GM19328 (cell line): ENCODE results near the gene ZNF672.
"Not testable (repeated sequence)": the region's sequence is repeated elsewhere in the genome, so short reads cannot be mapped to it uniquely, and the experiment has no call there.

Source experiments
- ATAC-seq: cut with Tn5 transposase; IDR thresholded peaks from one replicate; pipeline ENCODE4 v1.9.1; 2021; ENCODE audit warnings: mild to moderate bottlenecking, moderate library complexity; ENCODE audit not compliant: unreplicated experiment

The ZNF672 gene

DNA sequence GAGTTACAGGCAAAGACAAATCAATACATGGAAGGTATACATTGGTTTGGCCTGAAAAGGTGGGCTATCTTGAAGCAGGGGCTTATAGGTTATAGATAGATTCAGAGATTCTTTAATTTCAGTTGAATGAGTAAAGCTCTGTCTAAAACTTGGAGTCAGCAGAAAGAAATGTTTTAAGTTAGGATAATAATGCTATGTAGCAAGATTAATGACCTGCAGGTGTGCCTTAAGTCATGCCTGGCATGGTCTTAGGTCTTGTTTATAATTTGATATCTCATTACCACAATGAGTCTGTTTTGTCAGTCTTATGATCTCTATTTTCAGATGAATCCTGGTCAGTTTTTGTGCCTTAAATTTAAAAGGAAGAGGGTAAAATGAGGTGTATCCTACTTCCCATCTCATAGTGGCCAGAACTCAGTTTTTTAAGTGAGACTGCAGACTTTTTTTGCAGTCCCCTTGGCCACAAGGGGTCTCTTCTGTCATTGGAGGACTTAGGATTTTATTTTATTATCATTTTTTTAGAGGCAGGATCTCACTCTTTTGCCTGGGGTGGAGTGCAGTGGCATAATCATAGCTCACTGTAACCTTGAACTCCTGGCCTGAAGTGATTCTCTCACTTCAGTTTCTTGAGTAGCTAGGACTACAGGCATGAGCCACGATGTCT, 46.7 kb downstream of the ZNF672 start:
- no peak for ATAC-seq

DNA sequence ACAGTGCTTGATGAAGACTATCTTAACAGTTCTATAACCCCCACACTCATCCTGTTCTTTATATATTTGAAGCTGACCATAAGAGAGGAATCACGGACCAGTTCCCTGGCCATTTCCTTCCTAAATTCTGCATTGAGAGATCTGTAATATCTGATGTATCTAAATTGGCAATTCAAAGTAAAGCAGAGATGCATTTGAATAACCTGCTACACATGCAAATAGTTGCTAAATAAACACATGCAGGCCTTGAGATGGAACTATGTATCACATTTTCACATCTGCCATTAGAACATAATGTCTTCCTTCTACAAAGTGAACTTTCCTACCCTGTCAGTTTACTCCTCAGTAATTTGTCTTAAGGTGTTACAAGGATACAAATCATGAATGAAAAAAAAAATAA, 47.6 kb downstream of the ZNF672 start:
- no peak for ATAC-seq

DNA sequence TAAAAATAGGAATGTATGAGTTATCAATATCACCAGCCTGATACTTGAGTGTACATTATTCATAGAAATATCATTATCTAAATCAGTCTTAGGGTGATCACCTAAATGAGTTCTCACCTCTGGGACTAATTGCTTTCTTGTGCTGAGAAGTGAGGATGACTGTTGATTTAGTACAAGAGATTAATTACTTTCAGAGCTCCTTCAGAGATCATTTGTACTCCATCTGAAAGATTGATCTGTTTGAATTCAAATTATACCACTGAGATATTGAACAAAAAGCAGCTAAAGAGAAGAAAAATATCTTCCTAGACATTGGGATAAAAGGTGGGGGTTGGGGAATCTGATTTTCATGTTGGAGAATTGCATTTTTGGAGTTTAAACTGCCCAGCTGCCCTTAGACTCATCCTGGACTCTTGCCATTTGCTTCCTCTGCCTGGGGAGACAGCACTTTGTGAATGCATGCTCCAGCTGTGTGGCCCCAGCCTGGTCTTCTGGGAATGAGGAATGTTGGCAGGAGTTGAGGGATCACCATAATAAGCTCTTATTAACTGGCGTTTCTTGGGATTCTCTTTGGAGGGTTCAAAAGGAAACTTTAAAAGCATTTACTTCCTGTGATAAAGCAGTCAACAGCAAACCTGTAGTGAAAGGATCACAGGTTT, 48.3 kb downstream of the ZNF672 start:
- no peak for ATAC-seq

DNA sequence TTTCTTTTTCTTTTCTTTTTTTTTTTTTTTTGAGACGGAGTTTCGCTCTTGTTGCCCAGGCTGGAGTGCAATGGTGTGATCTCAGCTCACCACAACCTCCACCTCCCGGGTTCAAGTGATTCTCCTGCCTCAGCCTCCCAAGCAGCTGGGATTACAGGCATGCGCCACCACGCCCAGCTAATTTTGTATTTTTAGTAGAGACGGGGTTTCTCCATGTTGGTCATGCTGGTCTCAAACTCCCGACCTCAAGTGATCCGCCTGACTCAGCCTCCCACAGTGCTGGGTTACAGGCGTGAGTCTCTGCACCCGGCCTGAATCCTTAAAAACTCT, 51.9 kb downstream of the ZNF672 start:
- not testable (repeated sequence) for ATAC-seq

DNA sequence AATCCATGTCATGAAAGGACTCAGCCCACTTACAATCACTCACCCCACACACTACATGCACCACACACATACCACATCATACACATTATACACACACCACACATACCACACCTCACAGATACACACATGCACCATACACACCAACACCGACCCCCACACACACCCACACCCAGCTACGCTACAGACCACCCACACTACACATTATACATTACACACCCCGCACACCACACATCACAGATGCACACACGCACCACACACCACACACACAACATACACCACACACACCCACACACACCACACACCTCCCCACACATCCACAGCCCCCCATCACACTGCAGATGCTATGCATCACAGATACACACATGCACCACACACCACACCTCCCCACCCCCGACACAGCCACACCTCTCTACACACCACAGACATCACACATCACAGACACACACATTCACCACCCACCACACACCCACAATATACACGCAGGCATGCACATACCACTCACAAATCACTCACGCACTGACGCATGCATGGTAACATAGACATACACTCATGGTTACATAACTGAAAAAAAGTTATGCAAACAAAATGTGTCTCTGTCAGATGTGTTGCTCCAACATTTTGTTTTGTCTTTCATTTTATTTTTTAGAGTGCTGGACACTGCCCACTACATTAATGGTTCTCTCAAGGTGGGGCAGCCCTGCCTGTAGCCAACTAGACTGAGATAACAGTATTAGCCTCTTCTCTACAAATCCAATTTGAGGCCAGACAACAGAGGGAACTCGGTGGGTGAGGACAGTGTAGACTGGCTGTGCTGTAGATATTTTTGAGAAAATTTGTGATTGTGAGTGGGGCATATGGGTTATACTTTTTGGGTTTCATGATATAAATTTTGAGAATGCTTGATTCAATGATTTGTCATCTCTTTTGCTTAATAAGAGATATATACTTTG, 52.8 kb downstream of the ZNF672 start:
- ATAC-seq: no peak

DNA sequence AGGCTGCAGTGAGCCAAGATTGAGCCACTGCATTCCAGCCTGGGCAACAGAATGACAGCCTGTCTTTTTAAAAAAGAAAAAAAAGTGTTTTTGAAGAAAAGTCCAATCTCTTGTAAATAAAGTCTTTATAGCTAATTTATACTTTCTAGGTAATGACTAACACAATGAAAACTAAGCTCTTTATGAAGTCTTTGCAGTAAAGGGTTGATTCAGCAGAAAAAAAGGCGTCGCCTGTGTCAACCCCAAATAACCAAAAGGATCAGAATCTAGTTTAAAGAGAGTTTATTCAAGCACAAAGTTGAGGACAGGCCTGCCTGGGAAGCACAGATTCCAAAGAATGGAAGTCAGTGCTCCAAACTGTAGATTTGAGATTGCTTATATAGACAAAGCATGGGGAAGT, 53.7 kb downstream of the ZNF672 start:
- no peak for ATAC-seq

DNA sequence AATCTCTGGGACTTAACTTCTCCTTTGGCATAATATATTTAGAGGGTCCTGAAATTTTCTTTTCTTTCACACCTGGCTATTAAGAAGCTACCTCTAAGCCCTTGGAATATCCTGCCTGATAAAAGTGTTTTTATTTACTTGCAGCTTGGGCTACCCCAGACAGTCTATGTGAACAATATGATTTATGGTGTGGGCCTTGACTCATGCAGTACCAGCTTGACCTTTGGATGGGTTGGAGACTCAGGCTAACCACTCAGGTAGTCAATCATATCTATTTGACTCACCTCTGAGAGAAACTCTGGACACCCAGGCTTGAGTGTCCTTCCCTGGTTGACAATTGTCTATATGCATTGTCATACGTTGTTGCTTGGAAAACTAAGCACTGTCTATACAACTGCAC, 54.6 kb downstream of the ZNF672 start:
- ATAC-seq: no peak

DNA sequence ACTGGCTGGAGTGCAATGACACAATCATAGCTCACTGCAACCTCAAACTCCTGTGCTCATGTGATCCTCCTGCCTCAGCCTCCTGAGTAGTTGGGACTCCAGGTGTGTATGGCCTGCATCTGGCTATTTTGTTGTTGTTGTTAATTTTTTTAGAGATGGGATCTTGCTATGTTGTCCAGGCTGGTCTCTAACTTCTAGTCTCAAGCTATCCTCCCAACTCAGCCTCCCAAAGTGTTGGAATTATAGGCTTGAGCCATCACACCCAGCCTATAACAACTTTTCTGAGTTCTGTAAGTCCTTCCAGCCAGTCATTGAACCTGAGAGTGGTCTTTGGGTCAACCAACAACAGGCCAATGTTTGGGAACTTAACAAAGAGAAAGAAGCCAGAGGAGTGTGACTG, 56.8 kb downstream of the ZNF672 start:
- no peak for ATAC-seq

DNA sequence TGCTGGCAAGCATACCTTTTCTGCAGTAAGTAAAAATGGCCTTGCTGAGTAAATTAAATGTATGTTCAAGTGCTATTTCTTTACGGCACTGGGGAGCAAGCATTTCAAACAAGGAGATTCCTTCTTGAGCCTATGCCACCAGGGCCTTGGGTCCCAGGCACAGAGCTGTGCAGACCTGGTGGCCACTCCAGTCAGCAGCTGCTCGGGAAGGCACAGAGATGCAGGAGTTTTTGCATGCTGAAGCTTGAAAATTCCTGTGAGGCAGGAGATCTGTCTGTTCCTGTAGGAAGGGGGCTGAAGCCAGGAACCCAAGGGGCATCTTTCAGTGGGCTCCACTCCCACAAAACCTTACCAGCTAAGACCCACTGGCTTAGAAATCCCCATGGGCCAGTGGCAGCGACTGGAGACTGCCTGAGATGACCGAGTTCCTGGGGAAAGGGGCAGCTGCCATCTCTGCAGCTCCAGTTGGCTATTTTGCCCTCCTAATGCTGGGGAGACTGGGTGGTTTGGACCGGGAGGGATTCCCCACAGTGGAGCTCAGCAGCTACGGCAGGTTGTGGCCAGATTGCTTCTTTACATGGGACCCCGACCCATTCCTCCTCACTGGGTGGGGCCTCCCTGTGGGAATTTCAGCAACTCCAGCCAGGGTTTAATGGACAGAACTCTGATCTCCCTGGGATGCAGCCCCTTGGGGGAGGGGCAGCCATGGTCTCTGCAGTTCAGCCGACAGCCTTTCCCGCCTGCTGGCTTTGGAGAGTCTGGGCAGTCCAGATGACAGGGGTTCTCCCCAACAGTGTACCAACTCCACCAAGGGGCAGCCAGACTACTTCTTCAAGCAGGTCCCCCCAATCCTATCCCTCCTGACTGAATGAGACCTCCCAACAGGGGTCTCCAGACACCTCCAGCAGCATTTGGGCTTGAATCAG, 59.7 kb downstream of the ZNF672 start:
- no peak for ATAC-seq
